NCI-H1417 treated with DMSO at 0.1 percent for 48 hours (cell line): Measurements from ENCODE around the gene MALT1.
"Not testable (repeated sequence)": the region's sequence is repeated elsewhere in the genome, so short reads cannot be mapped to it uniquely, and the experiment has no call there.

Source experiments
- DNase-seq: peaks from one replicate; lab custom pipeline; 2025; lab: John Stamatoyannopoulos, UW

Gene MALT1

GRCh38 chr18:58671111-58671631 is at the start of gene MALT1:
Gene MALT1, plus strand, starts transcription at chr18:58671465. Its CDS starts 179 bp downstream, at chr18:58671644.
- peak; percentile 82 for DNase-seq

- DNase-seq: no peak
Observed at GRCh38 chr18:58624011-58624410, 47.3 kb upstream of the MALT1 start.

GRCh38 chr18:58625839-58626238 is 45.4 kb upstream of the MALT1 start:
- no peak for DNase-seq

GRCh38 chr18:58630071-58630470 is 41.2 kb upstream of the MALT1 start:
- no peak for DNase-seq

- no peak for DNase-seq
Observed at GRCh38 chr18:58631301-58631700, 40.0 kb upstream of the MALT1 start.

- no peak for DNase-seq
Observed at GRCh38 chr18:58632552-58632951, 38.7 kb upstream of the MALT1 start.

- no peak for DNase-seq
Observed at GRCh38 chr18:58633874-58634273, 37.4 kb upstream of the MALT1 start.

- no peak for DNase-seq
Observed at GRCh38 chr18:58635891-58636290, 35.4 kb upstream of the MALT1 start.

- DNase-seq: no peak
Observed at GRCh38 chr18:58637197-58637596, 34.1 kb upstream of the MALT1 start.

GRCh38 chr18:58637946-58638345 is 33.3 kb upstream of the MALT1 start:
- no peak for DNase-seq

- DNase-seq: no peak
Observed at GRCh38 chr18:58638441-58638840, 32.8 kb upstream of the MALT1 start.

- DNase-seq: no peak
Observed at GRCh38 chr18:58639237-58639636, 32.0 kb upstream of the MALT1 start.

GRCh38 chr18:58639751-58640427 is 31.4 kb upstream of the MALT1 start:
- DNase-seq: no peak

GRCh38 chr18:58640428-58640805 is 30.8 kb upstream of the MALT1 start:
- DNase-seq: no peak

- DNase-seq: no peak
Observed at GRCh38 chr18:58640891-58641610, 30.2 kb upstream of the MALT1 start.

- DNase-seq: not testable (repeated sequence)
Observed at GRCh38 chr18:58643557-58643956, 27.7 kb upstream of the MALT1 start.

GRCh38 chr18:58645398-58645797 is 25.9 kb upstream of the MALT1 start:
- no peak for DNase-seq

GRCh38 chr18:58646334-58646862 is 24.9 kb upstream of the MALT1 start:
- no peak for DNase-seq

GRCh38 chr18:58649966-58650816 is 21.1 kb upstream of the MALT1 start:
- no peak for DNase-seq

GRCh38 chr18:58650830-58651229 is 20.4 kb upstream of the MALT1 start:
- not testable (repeated sequence) for DNase-seq

- not testable (repeated sequence) for DNase-seq
Observed at GRCh38 chr18:58653144-58653722, 18.0 kb upstream of the MALT1 start.
